H1 (cell line): ENCODE measurements around the gene RNASEL. TPM values are rescaled to one million over a fixed set of nuclear protein-coding genes. Genes with fewer than 3 reads are reported as not detected.

Experiments used
- CTCF ChIA-PET: fragments of 300-600 bp; sonication (Branson Sonifier 250); formaldehyde crosslinking; loops from one replicate; lab custom pipeline; 2021; ENCODE audit not compliant: partially characterized antibody; lab: Charles Lee
- POLR2A ChIA-PET: fragments of 300-600 bp; sonication (Branson Sonifier 250); formaldehyde crosslinking; loops from one replicate; lab custom pipeline; 2021; ENCODE audit warnings: inconsistent platforms; ENCODE audit not compliant: partially characterized antibody; lab: Charles Lee
- DNase-seq, 2 experiments: peaks; one replicate each; pipeline versions ENCODE4 v3.0.0 to v3.0.0-alpha.2; 2010 to 2022; ENCODE audit warnings: low spot score in 2 of 2, low read depth in 1 of 2, mixed read lengths in 1 of 2
- FAIRE-seq: peaks from 2 replicates; lab custom pipeline; 2011; peaks lifted over from hg19 to GRCh38; lab: Jason Lieb, UNC
- H2AFZ ChIP-seq: 2 replicates; pipeline ENCODE4 v1.8.1; 2012; ENCODE audit warnings: low read length, inconsistent platforms
- H2AK5ac ChIP-seq: 2 replicates; pipeline ENCODE4 v1.6.1; 2013; ENCODE audit warnings: low read depth, low read length
- H2BK120ac ChIP-seq: replicated peaks from 2 replicates; pipeline ENCODE3; 2013; ENCODE audit warnings: low read depth, low read length, inconsistent platforms
- H2BK12ac ChIP-seq: 2 replicates; pipeline ENCODE4 v1.6.1; 2013; ENCODE audit warnings: low read depth, low read length
- H2BK15ac ChIP-seq: 2 replicates; pipeline ENCODE4 v1.6.1; 2013; ENCODE audit warnings: low read length
- H2BK20ac ChIP-seq: 2 replicates; pipeline ENCODE4 v1.6.1; 2013; ENCODE audit warnings: low read length
- H2BK5ac ChIP-seq: 2 replicates; pipeline ENCODE4 v1.6.1; 2013; ENCODE audit warnings: low read depth, low read length
- H3K14ac ChIP-seq: 2 replicates; pipeline ENCODE4 v1.6.1; 2013; ENCODE audit warnings: inconsistent platforms; ENCODE audit not compliant: insufficient read length
- H3K18ac ChIP-seq: 2 replicates; pipeline ENCODE4 v1.6.1; 2013; ENCODE audit warnings: low read length; ENCODE audit errors: extremely low read depth
- H3K23ac ChIP-seq: 2 replicates; pipeline ENCODE4 v1.6.1; 2013; ENCODE audit warnings: inconsistent platforms; ENCODE audit not compliant: insufficient read length
- H3K23me2 ChIP-seq: 2 replicates; pipeline ENCODE4 v1.6.1; 2013; ENCODE audit warnings: low read depth, low read length
- H3K27ac ChIP-seq: 2 replicates; pipeline ENCODE4 v1.6.1; 2011; ENCODE audit warnings: low read depth, low read length, inconsistent platforms
- H3K27me3 ChIP-seq, 4 experiments: replicated peaks in 1 of 4; 1 replicate in 1 of 4; 2 replicates in 3 of 4; pipeline versions ENCODE4 v1.6.1 to v1.8.1; 2011 to 2013; ENCODE audit warnings: low read length in 3 of 4, mild to moderate bottlenecking in 3 of 4, inconsistent platforms in 2 of 4, mixed read lengths in 2 of 4, moderate library complexity in 1 of 4; ENCODE audit not compliant: control insufficient read depth in 3 of 4, insufficient read depth in 3 of 4; ENCODE audit errors: extremely low read depth in 1 of 4
- H3K36me3 ChIP-seq, 4 experiments: 2 replicates each; pipeline versions ENCODE4 v1.6.1 to v1.8.1; 2011 to 2013; ENCODE audit warnings: mild to moderate bottlenecking in 4 of 4, low read length in 3 of 4, moderate library complexity in 2 of 4, control low read depth in 1 of 4, inconsistent platforms in 1 of 4; ENCODE audit not compliant: insufficient read depth in 4 of 4, control insufficient read depth in 2 of 4
- H3K4ac ChIP-seq: replicated peaks from 2 replicates; pipeline ENCODE3; 2013; ENCODE audit warnings: low read length, low read depth, mixed read lengths, inconsistent platforms; ENCODE audit not compliant: insufficient read length
- H3K4me1 ChIP-seq, 4 experiments: replicated peaks in 1 of 4; 1 replicate in 1 of 4; 2 replicates in 3 of 4; pipeline versions ENCODE4 v1.6.1 to v1.8.1; 2011 to 2013; ENCODE audit warnings: low read length in 3 of 4, inconsistent platforms in 2 of 4, mixed read lengths in 1 of 4; ENCODE audit not compliant: insufficient read depth in 4 of 4, control insufficient read depth in 3 of 4
- H3K4me2 ChIP-seq, 2 experiments: 2 replicates each; pipeline versions ENCODE4 v1.6.1 to v1.8.1; 2011 to 2013; ENCODE audit warnings: low read depth in 2 of 2, low read length in 2 of 2, control low read depth in 1 of 2, inconsistent platforms in 1 of 2, mild to moderate bottlenecking in 1 of 2; ENCODE audit not compliant: insufficient read depth in 1 of 2
- H3K4me3 ChIP-seq, 4 experiments: fragments of 200-600, 300-600 bp in 1 of 4; sonication (generic), shearing (Covaris generic), sonication (Bioruptor Twin) in 1 of 4; 2 replicates each; pipeline versions ENCODE4 v1.5.1 to v1.8.1; 2011 to 2016; ENCODE audit warnings: low read length in 4 of 4, low read depth in 3 of 4, control low read depth in 2 of 4, inconsistent platforms in 2 of 4, mild to moderate bottlenecking in 2 of 4, mixed read lengths in 1 of 4, moderate library complexity in 1 of 4; ENCODE audit not compliant: insufficient read depth in 2 of 4; ENCODE audit errors: extremely low read depth in 1 of 4
- H3K56ac ChIP-seq: replicated peaks from 2 replicates; pipeline ENCODE3; 2013; ENCODE audit warnings: low read depth, mild to moderate bottlenecking, mixed read lengths, low read length, inconsistent platforms; ENCODE audit not compliant: insufficient read length
- H3K79me1 ChIP-seq: 2 replicates; pipeline ENCODE4 v1.6.1; 2013; ENCODE audit warnings: low read depth, low read length, control low read depth
- H3K79me2 ChIP-seq, 2 experiments: 2 replicates each; pipeline versions ENCODE4 v1.6.1 to v1.8.1; 2012 to 2013; ENCODE audit warnings: low read length in 2 of 2, mild to moderate bottlenecking in 2 of 2, inconsistent platforms in 1 of 2; ENCODE audit not compliant: insufficient read depth in 2 of 2, control insufficient read depth in 1 of 2
- H3K9ac ChIP-seq, 4 experiments: replicated peaks in 1 of 4; 1 replicate in 1 of 4; 2 replicates in 3 of 4; pipeline versions ENCODE4 v1.6.1 to v1.8.1; 2011 to 2013; ENCODE audit warnings: low read depth in 3 of 4, low read length in 3 of 4, control low read depth in 2 of 4, mild to moderate bottlenecking in 2 of 4, moderate library complexity in 2 of 4, inconsistent platforms in 1 of 4; ENCODE audit errors: extremely low read depth in 1 of 4
- H3K9me3 ChIP-seq, 2 experiments: 2 replicates each; pipeline versions ENCODE4 v1.6.1 to v1.8.1; 2012 to 2013; ENCODE audit warnings: mild to moderate bottlenecking in 2 of 2, moderate library complexity in 2 of 2, control low read depth in 1 of 2, inconsistent platforms in 1 of 2, low read depth in 1 of 2, low read length in 1 of 2, mixed read lengths in 1 of 2; ENCODE audit not compliant: insufficient read depth in 2 of 2
- H4K20me1 ChIP-seq, 2 experiments: replicated peaks in 1 of 2; 2 replicates each; pipeline versions ENCODE3 to v1.8.1; 2011 to 2013; ENCODE audit warnings: inconsistent platforms in 2 of 2, low read length in 2 of 2, mild to moderate bottlenecking in 1 of 2; ENCODE audit not compliant: insufficient read depth in 2 of 2, control insufficient read depth in 1 of 2
- H4K5ac ChIP-seq: 2 replicates; pipeline ENCODE4 v1.6.1; 2013; ENCODE audit warnings: low read length, low read depth, mixed read lengths, inconsistent platforms; ENCODE audit not compliant: insufficient read length
- H4K8ac ChIP-seq: 2 replicates; pipeline ENCODE4 v1.8.0; 2013; ENCODE audit warnings: mild to moderate bottlenecking, moderate library complexity, low read length, inconsistent platforms; ENCODE audit not compliant: insufficient read depth; ENCODE audit errors: extremely low read depth
- H4K91ac ChIP-seq: replicated peaks from 2 replicates; pipeline ENCODE3; 2013; ENCODE audit warnings: low read length, mixed read lengths, inconsistent platforms; ENCODE audit not compliant: insufficient read length
- CHD1 ChIP-seq: IDR thresholded peaks from 2 replicates; pipeline ENCODE4 v1.6.1; 2012; ENCODE audit warnings: low read depth, low read length, improper control_type of control experiment
- E2F6 ChIP-seq: IDR thresholded peaks from 2 replicates; pipeline ENCODE4 v1.6.1; 2012; ENCODE audit warnings: inconsistent platforms
- RAD21 ChIP-seq, 2 experiments: IDR thresholded peaks in 1 of 2; conservative IDR thresholded peaks in 1 of 2; 2 replicates each; pipeline ENCODE4 v1.6.1; 2011; ENCODE audit warnings: low read depth in 2 of 2, low read length in 2 of 2, improper control_type of control experiment in 1 of 2, inconsistent platforms in 1 of 2, mild to moderate bottlenecking in 1 of 2, moderate library complexity in 1 of 2
- SIX5 ChIP-seq: IDR thresholded peaks from 2 replicates; pipeline ENCODE4 v1.6.1; 2011; ENCODE audit warnings: mild to moderate bottlenecking, low read depth, low read length
- WGBS, 2 experiments: shearing (Covaris generic) in 1 of 2; methylation state at CpG; one replicate each; pipeline versions ENCODE4 v1.1.6 to v1.1.7; 2013 to 2015; ENCODE audit warnings: low lambda C conversion rate in 2 of 2, mixed read lengths in 2 of 2, inconsistent platforms in 1 of 2, low coverage in 1 of 2, missing lambda C conversion rate in 1 of 2; ENCODE audit not compliant: insufficient replicate concordance in 2 of 2, insufficient coverage in 1 of 2, insufficient read length in 1 of 2; ENCODE audit errors: extremely low coverage in 1 of 2, missing lambda C conversion rate in 1 of 2; 5-methylcytosine and 5-hydroxymethylcytosine counted together
- polyA plus RNA-seq, 7 experiments: library from polyadenylated mRNA; depleted of rRNA in 3 of 7; stranded (reverse) in 5 of 7; unstranded in 2 of 7; fragments of >200 nt in 5 of 7; fragments of 200-250 nt in 2 of 7; gene quantifications; 1 replicate in 5 of 7; 2 replicates in 1 of 7; 4 replicates in 1 of 7; pipeline versions ENCODE4 v1.2.1 to v1.2.3, GENCODE V29; 2011 to 2013; ENCODE audit warnings: missing spikeins in 2 of 7, mixed read lengths in 2 of 7
- total RNA-seq: library from RNA; stranded (reverse); fragmentation: NEBNext Ultra II Directional; extraction: Animal tissue kit (Norgen Biotek cat#: 25700); gene quantifications from 2 replicates; pipeline ENCODE4 v1.2.1, GENCODE V29; 2021

RNASEL gene
- total and polyA plus RNA-seq, 2 of the 8 experiments (the other 6 are each of a cell fraction or from before 2014, with no cell fraction given), result 0.39 to 0.78 TPM

GRCh38 chr1:182600036-182600713, 11.1 kb upstream of the RNASEL start:
- peaks cover 2 to 4% of the 10 kb centered on the region in 2 experiments for H4K20me1 ChIP-seq
- H4K91ac ChIP-seq, result no peak overlapping the region
- H3K4me3 ChIP-seq, result no peak overlapping the region
- H3K9me3 ChIP-seq, result no peaks in the 10 kb centered on the region
- no peak overlapping the region for H4K5ac ChIP-seq
- no peak overlapping the region for H3K27ac ChIP-seq
- H3K18ac ChIP-seq, result no peak overlapping the region
- no peak overlapping the region for H3K4me2 ChIP-seq
- no peak overlapping the region for H3K23ac ChIP-seq
- H3K23me2 ChIP-seq, result peaks cover 7% of the 10 kb centered on the region
- H3K14ac ChIP-seq, result no peak overlapping the region
- no peak overlapping the region for H3K4ac ChIP-seq
- peaks cover 10 to 15% (median 12%) of the 10 kb centered on the region in 4 experiments; a peak in 5 of 8 replicates for H3K36me3 ChIP-seq
- no peak overlapping the region for H2BK12ac ChIP-seq
- H3K56ac ChIP-seq, result no peak overlapping the region
- H3K4me1 ChIP-seq, result peaks cover 4 to 19% (median 8%) of the 10 kb centered on the region in 4 experiments
- H3K9ac ChIP-seq, result no peak overlapping the region
- TF ChIP-seq E2F6, result no peak
- TF ChIP-seq SIX5, result no peak
- no peak for TF ChIP-seq CHD1
- TF ChIP-seq RAD21 (IDR thresholded peaks at IDR 0.05 in 1 of 2, conservative IDR thresholded peaks at IDR 0.05 in 1 of 2; ENCODE audit: low read depth in 2 of 2, low read length in 2 of 2), result no peak
- H2BK15ac ChIP-seq, result no peak overlapping the region
- FAIRE-seq (no peak), DNase-seq (no peak)
- no peak overlapping the region for H2BK120ac ChIP-seq
- no peaks in the 10 kb centered on the region for H3K79me1 ChIP-seq
- no peak overlapping the region for H4K8ac ChIP-seq
- H3K79me2 ChIP-seq, result no peaks in the 10 kb centered on the region
- POLR2A ChIA-PET, result interaction anchor here (0.8 to 15.0 kb wide), 10 partner anchors 8 to 198 kb away, joined by 3 to 231 read pairs (median 4); partner anchors contain the start of gene NPL
- CTCF ChIA-PET, result interaction anchor here (0.6 to 37.1 kb wide), 50 partner anchors 8 to 516 kb away, joined by 3 to 1131 read pairs (median 5); partner anchors contain the start of genes NPL and RNASEL
- peaks cover 0 to 22% (median 16%) of the 10 kb centered on the region in 4 experiments; a peak in 6 of 7 replicates for H3K27me3 ChIP-seq
- H2AFZ ChIP-seq, result no peak overlapping the region
- H2BK20ac ChIP-seq, result no peak overlapping the region
- WGBS, 2 experiments, result 90% methylated on average over 16 of the region's 17 CpGs; no CpG with 5 or more reads in 1 of the 2 experiments
- H2BK5ac ChIP-seq, result no peak overlapping the region
- no peak overlapping the region for H2AK5ac ChIP-seq
